PFSK-1 (cell line): Measurements from ENCODE around the gene BFAR.

Experiments
- FOXP2 ChIP-seq: optimal IDR thresholded peaks from 2 replicates; pipeline ENCODE3; 2011; ENCODE audit warnings: borderline replicate concordance, control low read depth, inconsistent platforms; ENCODE audit not compliant: insufficient read depth; ENCODE audit errors: extremely low read length, extremely low read depth
- POLR2AphosphoS5 ChIP-seq: IDR thresholded peaks from 2 replicates; pipeline ENCODE4 v1.6.1; 2012; ENCODE audit warnings: low read depth, mild to moderate bottlenecking, control low read depth, low read length, moderate library complexity
- REST ChIP-seq, 2 experiments: IDR thresholded peaks; 2 replicates each; pipeline versions ENCODE4 v1.6.1 to v1.8.0; 2011 to 2012; ENCODE audit warnings: low read depth in 2 of 2, low read length in 2 of 2, control low read depth in 1 of 2, inconsistent platforms in 1 of 2, mild to moderate bottlenecking in 1 of 2, moderate library complexity in 1 of 2; ENCODE audit not compliant: insufficient read depth in 1 of 2
- SIN3A ChIP-seq: IDR thresholded peaks from 2 replicates; pipeline ENCODE4 v1.6.1; 2012; ENCODE audit warnings: mild to moderate bottlenecking, low read length, moderate library complexity, borderline replicate concordance; ENCODE audit not compliant: insufficient read depth
- TAF1 ChIP-seq: IDR thresholded peaks from 2 replicates; pipeline ENCODE4 v1.6.1; 2012; ENCODE audit warnings: low read length, control low read depth, borderline replicate concordance; ENCODE audit not compliant: insufficient read depth

BFAR gene

GRCh38 chr16:14635395-14636165 is 2.8 kb downstream of the BFAR start:
- TF ChIP-seq SIN3A (no peak), REST (IDR thresholded peaks at IDR 0.05; ENCODE audit: insufficient read depth in 1 of 2, low read depth in 2 of 2, low read length in 2 of 2) (no peak), POLR2AphosphoS5 (no peak), FOXP2 (no peak), TAF1 (no peak)

GRCh38 chr16:14640538-14640937 is 7.8 kb downstream of the BFAR start:
- TF ChIP-seq REST (IDR thresholded peaks at IDR 0.05; ENCODE audit: insufficient read depth in 1 of 2, low read depth in 2 of 2, low read length in 2 of 2) (no peak), FOXP2 (no peak), SIN3A (no peak), TAF1 (no peak), POLR2AphosphoS5 (no peak)

GRCh38 chr16:14641206-14641605 is 8.5 kb downstream of the BFAR start:
- TF ChIP-seq REST (IDR thresholded peaks at IDR 0.05; ENCODE audit: insufficient read depth in 1 of 2, low read depth in 2 of 2, low read length in 2 of 2) = no peak
- no peak for TF ChIP-seq POLR2AphosphoS5
- no peak for TF ChIP-seq FOXP2
- TF ChIP-seq SIN3A = no peak
- TF ChIP-seq TAF1 = no peak

- TF ChIP-seq REST (IDR thresholded peaks at IDR 0.05; ENCODE audit: insufficient read depth in 1 of 2, low read depth in 2 of 2, low read length in 2 of 2) = no peak
- no peak for TF ChIP-seq FOXP2
- no peak for TF ChIP-seq SIN3A
- no peak for TF ChIP-seq POLR2AphosphoS5
- TF ChIP-seq TAF1 = no peak
Measured at GRCh38 chr16:14641926-14642325, 9.2 kb downstream of the BFAR start.

GRCh38 chr16:14649816-14650215 is 17.1 kb downstream of the BFAR start:
- TF ChIP-seq FOXP2 (no peak), REST (IDR thresholded peaks at IDR 0.05; ENCODE audit: insufficient read depth in 1 of 2, low read depth in 2 of 2, low read length in 2 of 2) (no peak), SIN3A (no peak), TAF1 (no peak), POLR2AphosphoS5 (no peak)
